Fibroblast of lung (primary cell): ENCODE data around the gene OTUD7B. TPM values are rescaled to one million over a fixed set of nuclear protein-coding genes. Genes with fewer than 3 reads are reported as not detected.

Experiments
- DNase-seq, 2 donors: peaks; one replicate each; pipeline versions ENCODE4 v3.0.0 to v3.0.0-alpha.2; 2010; ENCODE audit warnings: low read depth in 2 of 2
- H2AFZ ChIP-seq: 2 replicates; pipeline ENCODE4 v1.5.1; 2012; ENCODE audit warnings: low read length, control low read depth, inconsistent platforms
- H3K27ac ChIP-seq: 2 replicates; pipeline ENCODE4 v1.5.1; 2011; ENCODE audit warnings: low read length, control low read depth; ENCODE audit not compliant: insufficient read depth
- H3K27me3 ChIP-seq: 2 replicates; pipeline ENCODE4 v1.5.1; 2011; ENCODE audit warnings: mild to moderate bottlenecking, low read length; ENCODE audit not compliant: control insufficient read depth, insufficient read depth
- H3K36me3 ChIP-seq: 2 replicates; pipeline ENCODE4 v1.5.1; 2011; ENCODE audit warnings: low read length; ENCODE audit not compliant: control insufficient read depth, insufficient read depth
- H3K4me1 ChIP-seq: 2 replicates; pipeline ENCODE4 v1.5.1; 2011; ENCODE audit warnings: low read length; ENCODE audit not compliant: control insufficient read depth, insufficient read depth; ENCODE audit errors: extremely low read depth
- H3K4me2 ChIP-seq: 2 replicates; pipeline ENCODE4 v1.5.1; 2011; ENCODE audit warnings: low read length, control low read depth; ENCODE audit not compliant: insufficient read depth; ENCODE audit errors: extremely low read depth
- H3K4me3 ChIP-seq, 4 experiments: fragments of 200-600 bp in 1 of 4; sonication (generic) in 1 of 4; replicated peaks in 1 of 4; 2 replicates each; pipeline ENCODE4 v1.5.1; 2011 to 2016; ENCODE audit warnings: low read length in 4 of 4, low read depth in 3 of 4, mild to moderate bottlenecking in 3 of 4, control low read depth in 2 of 4, inconsistent platforms in 1 of 4, mixed read lengths in 1 of 4; ENCODE audit not compliant: insufficient read depth in 1 of 4; ENCODE audit errors: control extremely low read depth in 1 of 4
- H3K79me2 ChIP-seq: 2 replicates; pipeline ENCODE4 v1.5.1; 2012; ENCODE audit warnings: mild to moderate bottlenecking, low read length, inconsistent platforms; ENCODE audit not compliant: control insufficient read depth, insufficient read depth
- H3K9ac ChIP-seq: 2 replicates; pipeline ENCODE4 v1.5.1; 2011; ENCODE audit warnings: mild to moderate bottlenecking, low read length, control low read depth; ENCODE audit not compliant: insufficient read depth
- H3K9me3 ChIP-seq: 2 replicates; pipeline ENCODE4 v1.5.1; 2012; ENCODE audit warnings: low read depth, low read length; ENCODE audit not compliant: control insufficient read depth, insufficient read depth
- H4K20me1 ChIP-seq: 2 replicates; pipeline ENCODE4 v1.5.1; 2011; ENCODE audit warnings: low read length; ENCODE audit not compliant: control insufficient read depth, insufficient read depth; ENCODE audit errors: extremely low read depth
- EZH2 ChIP-seq: IDR thresholded peaks from 2 replicates; pipeline ENCODE4 v1.5.1; 2012; ENCODE audit warnings: low read length, control low read depth, mild to moderate bottlenecking; ENCODE audit errors: missing control alignments
- polyA plus RNA-seq, 2 donors: library from polyadenylated mRNA; depleted of rRNA in 1 of 2; stranded (reverse) in 1 of 2; unstranded in 1 of 2; fragments of >200 nt; gene quantifications; 2 replicates each; pipeline ENCODE4 v1.2.1, GENCODE V29; 2011 to 2012; ENCODE audit warnings: missing spikeins in 1 of 2
- total RNA-seq: library from RNA; depleted of rRNA; stranded (reverse); fragments of >200 nt; gene quantifications from 2 replicates; pipeline ENCODE4 v1.2.1, GENCODE V29; 2014
- TF ChIP-seq, protein P1 (sequence below), 2 donors: IDR thresholded peaks in 1 of 2; conservative IDR thresholded peaks in 1 of 2; 1 replicate in 1 of 2; 2 replicates in 1 of 2; pipeline ENCODE4 v1.5.1; 2011 to 2012; ENCODE audit warnings: low read length in 2 of 2, control low read depth in 1 of 2, inconsistent platforms in 1 of 2, low read depth in 1 of 2, mild to moderate bottlenecking in 1 of 2

The OTUD7B gene
- total and polyA plus RNA-seq, 2 donors (not counting 1 experiment from before 2014, with no cell fraction given): 10.1 to 17.3 TPM

DNA sequence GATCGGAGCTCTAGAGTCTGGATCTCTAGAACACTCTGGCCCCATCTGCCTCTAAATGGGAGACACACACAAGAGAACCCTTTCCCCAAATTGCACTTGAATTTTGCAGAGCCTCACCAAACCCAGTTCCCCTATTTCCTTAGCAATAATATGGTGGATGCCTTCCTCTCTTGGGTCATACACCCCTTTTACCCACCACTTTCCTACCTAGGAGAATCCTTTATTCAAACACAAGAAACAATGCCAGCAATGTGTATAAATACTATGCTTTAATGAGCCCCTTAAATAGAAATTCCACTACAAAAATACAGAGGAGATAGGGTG is 82.2 kb downstream of the OTUD7B start:
- Histone ChIP-seq H2AFZ (no peak overlapping the region), H3K27me3 (no peaks in the 10 kb centered on the region), H3K79me2 (peaks cover 28% of the 10 kb centered on the region), H3K9ac (peak overlapping the region; percentile 83), H3K27ac (peak overlapping the region; percentile 93), H3K4me1 (peaks cover 10% of the 10 kb centered on the region), H3K36me3 (peaks cover 22% of the 10 kb centered on the region), H3K4me2 (peak overlapping the region; percentile 94), H4K20me1 (no peaks in the 10 kb centered on the region), H3K9me3 (no peaks in the 10 kb centered on the region), H3K4me3 (peak overlapping the region; percentile 40 to 85 (median 78))
- no peak for DNase-seq
- TF ChIP-seq, protein P1, sequence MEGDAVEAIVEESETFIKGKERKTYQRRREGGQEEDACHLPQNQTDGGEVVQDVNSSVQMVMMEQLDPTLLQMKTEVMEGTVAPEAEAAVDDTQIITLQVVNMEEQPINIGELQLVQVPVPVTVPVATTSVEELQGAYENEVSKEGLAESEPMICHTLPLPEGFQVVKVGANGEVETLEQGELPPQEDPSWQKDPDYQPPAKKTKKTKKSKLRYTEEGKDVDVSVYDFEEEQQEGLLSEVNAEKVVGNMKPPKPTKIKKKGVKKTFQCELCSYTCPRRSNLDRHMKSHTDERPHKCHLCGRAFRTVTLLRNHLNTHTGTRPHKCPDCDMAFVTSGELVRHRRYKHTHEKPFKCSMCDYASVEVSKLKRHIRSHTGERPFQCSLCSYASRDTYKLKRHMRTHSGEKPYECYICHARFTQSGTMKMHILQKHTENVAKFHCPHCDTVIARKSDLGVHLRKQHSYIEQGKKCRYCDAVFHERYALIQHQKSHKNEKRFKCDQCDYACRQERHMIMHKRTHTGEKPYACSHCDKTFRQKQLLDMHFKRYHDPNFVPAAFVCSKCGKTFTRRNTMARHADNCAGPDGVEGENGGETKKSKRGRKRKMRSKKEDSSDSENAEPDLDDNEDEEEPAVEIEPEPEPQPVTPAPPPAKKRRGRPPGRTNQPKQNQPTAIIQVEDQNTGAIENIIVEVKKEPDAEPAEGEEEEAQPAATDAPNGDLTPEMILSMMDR (conservative IDR thresholded peaks at IDR 0.05 in 1 of 2, IDR thresholded peaks at IDR 0.05 in 1 of 2; ENCODE audit: low read depth in 1 of 2, low read length in 2 of 2): no peak
- no peak for TF ChIP-seq EZH2

DNA sequence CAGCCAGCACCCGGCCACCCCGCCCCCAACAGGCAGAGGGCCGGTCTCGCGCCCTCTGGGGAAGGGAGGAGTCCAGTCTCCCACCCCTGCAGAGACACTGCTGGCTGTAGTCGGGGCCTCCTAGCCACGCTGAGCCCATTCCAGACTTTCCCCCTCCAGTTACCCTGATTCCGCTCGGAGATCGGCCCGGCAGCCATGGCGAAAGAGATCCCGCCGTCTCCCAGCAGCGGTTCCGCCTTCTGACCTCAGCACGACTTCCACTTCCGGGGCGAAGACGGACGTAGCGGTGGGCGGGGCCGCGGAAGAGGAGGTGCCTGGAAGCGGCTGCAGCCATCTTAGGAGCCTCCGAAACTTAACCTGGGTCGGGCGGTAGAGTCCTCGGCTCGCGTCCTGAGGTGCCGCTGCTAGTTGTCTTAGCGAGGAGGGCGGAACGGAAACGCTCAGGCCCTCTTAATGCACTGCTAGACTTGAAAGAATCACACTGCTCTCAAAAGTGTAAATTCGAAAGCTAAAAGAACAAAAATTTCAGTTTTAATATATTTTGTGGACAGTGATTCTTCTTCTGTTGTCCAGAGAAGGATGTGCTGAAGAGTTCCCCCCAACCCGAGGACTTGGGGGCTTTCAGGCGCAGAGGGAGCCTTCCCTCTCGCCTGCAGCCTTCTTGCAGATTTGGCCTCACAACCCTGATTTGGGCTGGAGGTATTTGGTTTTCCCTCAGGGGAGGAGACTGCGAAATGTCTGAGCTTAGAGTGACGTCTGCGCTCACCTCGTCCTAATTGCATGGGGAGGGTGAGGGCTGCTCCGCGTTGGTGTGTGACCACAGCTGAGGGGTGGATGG is 82.7 kb downstream of the OTUD7B start, which contains the start of gene SF3B4:
SF3B4 (minus strand) TSS at position 241 of the 838 bp plus-strand sequence; CDS start at position 197, 44 bp downstream.
- H4K20me1 ChIP-seq: no peaks in the 10 kb centered on the region
- peak within 1 kb of the TSS; percentile 94 for H3K4me2 ChIP-seq
- peak within 1 kb of the TSS; percentile 83 for H3K9ac ChIP-seq
- TF ChIP-seq, protein P1 (conservative IDR thresholded peaks at IDR 0.05 in 1 of 2, IDR thresholded peaks at IDR 0.05 in 1 of 2; ENCODE audit: low read depth in 1 of 2, low read length in 2 of 2): no peak
- no peak for TF ChIP-seq EZH2
- H3K9me3 ChIP-seq: no peaks in the 10 kb centered on the region
- peaks cover 28% of the 10 kb centered on the region for H3K79me2 ChIP-seq
- H3K27me3 ChIP-seq: no peaks in the 10 kb centered on the region
- peaks cover 10% of the 10 kb centered on the region for H3K4me1 ChIP-seq
- DNase-seq: peak; percentile 91 to 93
- H3K4me3 ChIP-seq: peak within 1 kb of the TSS; percentile 40 to 85 (median 78)
- H2AFZ ChIP-seq: peak within 1 kb of the TSS; percentile 69
- peaks cover 22% of the 10 kb centered on the region for H3K36me3 ChIP-seq
- peak within 1 kb of the TSS; percentile 93 for H3K27ac ChIP-seq

DNA sequence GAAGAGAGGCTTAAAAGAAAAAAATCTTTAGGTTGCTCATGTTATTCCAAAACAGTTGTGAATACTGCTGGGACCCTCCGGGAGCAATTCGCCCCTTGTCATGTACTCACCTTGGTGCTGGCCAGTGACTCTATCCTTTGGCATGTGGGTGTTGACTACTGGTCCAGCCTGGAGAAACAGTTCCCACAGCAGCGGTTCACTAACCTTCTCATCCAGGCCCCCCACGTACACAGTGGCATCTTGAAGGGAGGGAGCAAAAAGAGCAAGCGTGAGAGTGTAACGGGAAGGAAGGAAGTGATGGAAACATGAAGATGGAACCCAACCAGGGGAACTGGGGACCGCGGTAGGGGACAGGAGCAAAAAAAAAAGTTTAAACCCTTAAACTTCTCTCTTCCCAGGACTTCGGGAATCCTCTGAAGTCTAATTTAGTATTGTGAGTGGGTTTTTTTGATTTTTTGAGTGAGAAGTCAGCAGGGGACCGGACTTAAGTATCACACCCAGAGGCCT is 83.4 kb downstream of the OTUD7B start:
- Histone ChIP-seq H3K27ac (peak overlapping the region; percentile 93), H3K79me2 (peaks cover 28% of the 10 kb centered on the region), H3K4me2 (peak overlapping the region; percentile 67), H3K27me3 (no peaks in the 10 kb centered on the region), H4K20me1 (no peaks in the 10 kb centered on the region), H3K9me3 (no peaks in the 10 kb centered on the region), H3K4me1 (peaks cover 10% of the 10 kb centered on the region), H3K36me3 (peaks cover 22% of the 10 kb centered on the region), H2AFZ (no peak overlapping the region), H3K4me3 (peak overlapping the region; percentile 40 to 85 (median 78)), H3K9ac (peak overlapping the region; percentile 83)
- DNase-seq: peak in 1 of 2 donors; percentile 34
- TF ChIP-seq EZH2: no peak
- TF ChIP-seq, protein P1 (conservative IDR thresholded peaks at IDR 0.05 in 1 of 2, IDR thresholded peaks at IDR 0.05 in 1 of 2; ENCODE audit: low read depth in 1 of 2, low read length in 2 of 2): no peak
